G401.6 (cell line): ENCODE results near the gene C4orf50.
"Not testable (repeated sequence)": the region's sequence is repeated elsewhere in the genome, so short reads cannot be mapped to it uniquely, and the experiment has no call there.

Experiments used
- FAIRE-seq: peaks from 2 replicates; lab custom pipeline; 2012; peaks lifted over from hg19 to GRCh38; lab: Jason Lieb, UNC

C4orf50 gene

GRCh38 chr4:5965225-5965624 is 53.0 kb downstream of the C4orf50 start:
- no peak for FAIRE-seq

- FAIRE-seq, result no peak
Observed at GRCh38 chr4:5964030-5964429, 54.2 kb downstream of the C4orf50 start.

GRCh38 chr4:5963611-5964010 is 54.6 kb downstream of the C4orf50 start:
- FAIRE-seq, result no peak

GRCh38 chr4:5962416-5962815 is 55.8 kb downstream of the C4orf50 start:
- FAIRE-seq, result no peak

GRCh38 chr4:5960252-5960880 is 57.9 kb downstream of the C4orf50 start:
- FAIRE-seq, result no peak

- FAIRE-seq, result no peak
Observed at GRCh38 chr4:5959211-5959982, 58.8 kb downstream of the C4orf50 start.

- no peak for FAIRE-seq
Observed at GRCh38 chr4:5958199-5958735, 60.0 kb downstream of the C4orf50 start.

GRCh38 chr4:5957076-5957475 is 61.2 kb downstream of the C4orf50 start:
- no peak for FAIRE-seq

GRCh38 chr4:5956285-5957021 is 61.8 kb downstream of the C4orf50 start:
- no peak for FAIRE-seq

GRCh38 chr4:5955856-5956255 is 62.4 kb downstream of the C4orf50 start:
- no peak for FAIRE-seq

GRCh38 chr4:5955201-5955821 is 62.9 kb downstream of the C4orf50 start:
- FAIRE-seq, result no peak

- FAIRE-seq, result no peak
Observed at GRCh38 chr4:5954056-5954760, 64.0 kb downstream of the C4orf50 start.

- FAIRE-seq, result no peak
Observed at GRCh38 chr4:5952975-5953951, 65.0 kb downstream of the C4orf50 start.

- no peak for FAIRE-seq
Observed at GRCh38 chr4:5952286-5952974, 65.8 kb downstream of the C4orf50 start.

- not testable (repeated sequence) for FAIRE-seq
Observed at GRCh38 chr4:5946653-5947052, 71.6 kb downstream of the C4orf50 start.

GRCh38 chr4:5945936-5946335 is 72.3 kb downstream of the C4orf50 start:
- FAIRE-seq, result no peak

- no peak for FAIRE-seq
Observed at GRCh38 chr4:5945171-5945570, 73.1 kb downstream of the C4orf50 start.

GRCh38 chr4:5943561-5943960 is 74.7 kb downstream of the C4orf50 start:
- no peak for FAIRE-seq

GRCh38 chr4:5942947-5943346 is 75.3 kb downstream of the C4orf50 start:
- no peak for FAIRE-seq

- FAIRE-seq, result no peak
Observed at GRCh38 chr4:5941601-5942000, 76.6 kb downstream of the C4orf50 start.
